GM21825 (cell line): ENCODE results near the gene LRRC37A3.
"Not testable (repeated sequence)": the region's sequence is repeated elsewhere in the genome, so short reads cannot be mapped to it uniquely, and the experiment has no call there.

Experiments
- ATAC-seq: cut with Tn5 transposase; IDR thresholded peaks from one replicate; pipeline ENCODE4 v1.9.1; 2021; ENCODE audit warnings: mild to moderate bottlenecking, moderate library complexity; ENCODE audit not compliant: unreplicated experiment

LRRC37A3 gene

DNA sequence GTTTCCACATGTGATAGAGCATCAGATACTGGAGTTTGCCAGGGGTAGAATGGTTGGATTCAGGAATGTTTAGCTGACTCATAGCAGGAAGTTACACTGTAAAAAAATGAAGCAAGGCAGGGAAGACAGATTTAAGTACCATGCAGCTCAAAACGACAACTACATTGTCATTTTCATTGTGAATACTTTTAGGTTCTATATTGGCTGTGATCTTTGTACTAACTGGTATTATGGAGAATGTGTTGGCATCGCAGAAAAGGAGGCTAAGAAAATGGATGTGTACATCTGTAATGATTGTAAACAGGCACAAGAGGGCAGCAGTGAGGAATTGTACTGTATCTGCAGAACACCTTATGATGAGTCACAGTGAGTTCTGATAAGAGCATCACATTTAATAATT is 8.2 kb upstream of the LRRC37A3 start:
- ATAC-seq = not testable (repeated sequence)

DNA sequence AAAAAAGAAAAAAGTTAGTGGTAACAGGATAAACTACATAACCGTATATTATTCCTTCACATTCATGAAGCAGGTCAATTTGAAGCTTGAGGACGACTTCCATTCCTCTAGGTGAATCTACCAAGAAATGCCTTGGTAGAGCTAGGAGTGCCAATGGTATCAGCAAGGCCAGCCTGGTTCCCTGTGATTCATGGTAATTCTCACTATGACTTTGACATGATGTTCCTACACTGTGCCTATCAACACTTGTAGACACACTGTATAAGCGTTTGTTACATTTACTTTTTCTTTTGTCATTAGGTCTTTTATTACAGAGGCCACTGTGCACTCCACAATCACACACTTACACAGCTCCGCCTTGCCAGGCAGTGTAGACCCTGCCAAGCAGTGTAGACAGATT is 7.2 kb upstream of the LRRC37A3 start:
- ATAC-seq = not testable (repeated sequence)

DNA sequence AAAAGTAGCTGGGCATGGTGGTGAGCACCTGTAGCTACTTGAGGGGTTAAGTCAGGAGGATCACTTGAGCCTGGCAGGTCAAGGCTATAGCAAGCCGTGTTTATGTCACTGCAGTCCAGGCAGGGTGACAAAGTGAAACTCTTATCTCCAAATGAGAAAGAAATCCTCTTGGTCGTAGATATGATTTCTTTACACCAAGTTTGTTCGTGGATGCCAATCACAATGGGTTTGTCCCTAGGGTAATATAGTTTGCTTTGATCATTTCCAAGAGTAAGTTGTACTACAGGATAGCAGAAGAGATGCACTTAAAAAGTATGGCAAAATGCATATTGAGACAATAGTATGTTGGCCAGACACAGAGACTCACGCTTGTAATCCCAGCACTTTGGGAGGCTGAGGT is 6.0 kb upstream of the LRRC37A3 start:
- ATAC-seq = not testable (repeated sequence)

- ATAC-seq = peak; percentile 29
Observed at GRCh38 chr17:64923051-64923568, 3.8 kb upstream of the LRRC37A3 start.

- ATAC-seq = no peak
Observed at GRCh38 chr17:64920419-64921172, 1.3 kb upstream of the LRRC37A3 start.

GRCh38 chr17:64920026-64920418 is 744 bp upstream of the LRRC37A3 start:
- ATAC-seq = no peak

DNA sequence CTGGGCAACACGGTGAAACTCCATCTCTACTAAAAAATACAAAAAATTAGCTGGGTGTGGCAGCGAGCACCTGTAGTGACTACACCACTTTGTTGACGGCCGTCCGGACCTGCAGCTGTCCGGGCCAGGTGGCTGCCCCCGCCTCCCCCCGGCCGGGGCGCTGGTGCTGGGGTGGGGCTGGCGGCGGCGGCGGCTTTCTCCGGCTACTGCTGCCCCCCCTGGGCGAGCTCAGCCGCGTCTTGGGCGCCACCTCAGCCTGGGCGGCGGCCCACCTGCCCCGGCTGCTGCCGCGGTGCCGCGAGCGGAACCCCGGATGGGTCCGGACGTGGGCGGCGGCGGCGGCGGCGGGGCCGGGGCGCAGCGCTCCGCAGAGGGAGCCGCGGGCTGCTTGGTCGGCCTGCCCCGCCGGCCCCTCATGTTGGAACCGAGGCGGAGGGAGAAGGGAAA is 413 bp downstream of the LRRC37A3 start:
- ATAC-seq = peak; percentile 49

- not testable (repeated sequence) for ATAC-seq
Observed at GRCh38 chr17:64917540-64917939, 1.7 kb downstream of the LRRC37A3 start.

- not testable (repeated sequence) for ATAC-seq
Observed at GRCh38 chr17:64915244-64915643, 4.0 kb downstream of the LRRC37A3 start.

- ATAC-seq = not testable (repeated sequence)
Observed at GRCh38 chr17:64910191-64910514, 9.1 kb downstream of the LRRC37A3 start.

DNA sequence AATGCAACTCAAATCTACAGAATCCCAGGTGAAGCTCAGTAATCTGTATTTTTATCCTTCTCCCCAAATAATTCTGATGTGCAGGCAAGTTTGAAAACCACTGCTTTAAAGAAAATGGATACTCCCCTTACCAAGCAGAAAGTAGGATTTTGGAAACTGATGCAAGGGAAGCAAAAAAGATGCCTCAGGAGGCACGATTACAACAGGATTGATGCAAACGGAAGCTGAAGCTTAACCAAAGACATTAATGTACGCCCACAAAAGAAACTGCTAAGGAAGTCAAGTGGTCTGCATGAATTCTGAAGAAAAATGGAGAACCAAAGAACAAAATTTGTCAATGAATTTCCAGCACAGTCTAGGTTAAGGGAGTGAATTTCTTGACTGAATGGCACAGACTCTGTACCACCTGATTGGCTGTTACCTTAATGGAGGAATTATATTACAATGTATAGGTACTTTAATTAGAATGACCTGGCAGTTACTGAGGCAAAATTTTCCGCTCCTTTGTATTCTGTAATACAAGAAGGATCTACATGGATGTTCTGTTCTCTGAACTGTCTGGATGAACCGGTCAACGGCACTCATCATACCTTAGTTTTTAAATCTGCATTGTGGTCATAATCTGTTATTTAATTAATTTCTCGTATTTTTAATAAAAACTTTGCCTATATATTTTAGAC is 9.6 kb downstream of the LRRC37A3 start:
- not testable (repeated sequence) for ATAC-seq

DNA sequence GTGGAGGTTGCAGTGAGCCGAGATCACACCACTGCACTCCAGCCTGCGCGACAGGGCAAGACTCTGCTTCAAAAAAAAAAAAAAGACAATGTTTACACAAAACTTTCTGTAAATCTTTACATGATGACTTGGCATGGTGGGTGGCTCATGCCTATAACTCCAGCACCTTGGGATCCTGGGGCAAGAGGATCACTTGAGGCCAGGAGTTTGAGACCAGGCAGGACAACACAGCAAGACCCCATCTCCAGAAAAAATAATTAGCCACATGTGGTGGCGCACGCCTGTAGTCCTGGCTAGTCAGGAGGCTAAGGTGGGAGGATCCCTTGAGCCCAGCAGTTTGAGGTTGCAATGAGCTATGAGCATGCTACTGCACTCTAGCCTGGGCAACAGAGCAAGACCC is 15.2 kb downstream of the LRRC37A3 start:
- ATAC-seq = not testable (repeated sequence)

- not testable (repeated sequence) for ATAC-seq
Observed at GRCh38 chr17:64897136-64897535, 22.1 kb downstream of the LRRC37A3 start.

DNA sequence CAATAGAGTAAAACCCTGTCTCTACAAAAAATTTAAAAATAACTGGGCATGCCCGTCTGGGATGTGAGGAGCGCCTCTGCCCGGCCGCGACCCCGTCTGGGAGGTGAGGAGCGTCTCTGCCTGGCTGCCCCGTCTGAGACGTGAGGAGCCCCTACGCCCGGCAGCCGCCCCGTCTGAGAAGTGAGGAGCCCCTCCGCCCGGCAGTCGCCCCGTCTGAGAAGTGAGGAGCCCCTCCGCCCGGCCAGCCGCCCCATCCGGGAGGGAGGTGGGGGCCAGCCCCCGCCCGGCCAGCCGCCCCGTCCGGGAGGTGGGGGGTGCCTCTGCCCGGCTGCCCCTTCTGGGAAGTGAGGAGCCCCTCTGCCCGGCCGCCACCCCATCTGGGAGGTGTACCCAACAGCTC is 45.1 kb downstream of the LRRC37A3 start:
- ATAC-seq = not testable (repeated sequence)

GRCh38 chr17:64847504-64848466 is 71.5 kb downstream of the LRRC37A3 start:
- ATAC-seq = not testable (repeated sequence)

DNA sequence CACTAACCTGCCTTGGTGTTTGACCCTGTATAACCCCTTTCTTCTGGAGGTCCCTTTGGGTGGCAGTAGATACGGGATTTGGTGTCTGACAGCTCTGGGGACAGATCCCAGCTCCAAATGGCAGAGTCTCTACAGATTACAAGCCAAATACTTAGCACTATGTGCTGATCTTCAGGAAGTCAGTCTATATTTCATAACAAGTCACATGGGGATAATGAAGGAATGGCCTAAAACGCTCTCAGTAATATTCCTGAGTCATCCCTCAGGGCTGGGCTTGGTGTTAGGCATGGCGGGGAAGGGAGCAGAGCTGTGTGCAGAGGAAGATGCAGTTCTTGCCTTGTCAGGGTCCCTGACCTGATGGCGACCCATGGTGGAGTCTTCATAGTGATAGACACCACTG is 72.4 kb downstream of the LRRC37A3 start:
- ATAC-seq = not testable (repeated sequence)

- ATAC-seq = not testable (repeated sequence)
Observed at GRCh38 chr17:64843918-64844317, 75.4 kb downstream of the LRRC37A3 start.

- not testable (repeated sequence) for ATAC-seq
Observed at GRCh38 chr17:64842900-64843299, 76.4 kb downstream of the LRRC37A3 start.

DNA sequence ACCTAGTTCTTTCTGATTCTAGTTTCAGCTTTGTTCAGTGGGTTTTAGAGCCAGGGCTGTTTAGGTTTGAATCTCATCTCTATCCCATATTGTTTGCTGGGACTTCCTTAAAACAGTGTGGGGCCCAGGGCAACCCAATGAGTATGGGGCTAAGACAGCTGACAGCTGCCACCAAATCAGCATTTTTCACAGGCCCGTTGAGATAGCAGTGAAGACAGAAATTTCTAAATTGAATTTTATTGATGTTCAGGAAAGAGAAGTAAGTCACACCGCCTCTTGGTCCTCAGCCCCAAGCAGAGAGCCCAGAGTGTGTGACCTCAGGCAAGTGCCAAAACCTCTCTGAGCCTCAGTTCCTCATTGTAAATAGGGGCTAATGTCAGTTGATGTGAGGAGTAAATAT is 78.3 kb downstream of the LRRC37A3 start:
- ATAC-seq = not testable (repeated sequence)

GRCh38 chr17:64838513-64838912 is 80.8 kb downstream of the LRRC37A3 start:
- ATAC-seq = not testable (repeated sequence)
